ENCODE measurements around the gene HERC6. TPM values are rescaled to one million over a fixed set of nuclear protein-coding genes. Genes with fewer than 3 reads are reported as not detected.
"Not testable (repeated sequence)": the region's sequence is repeated elsewhere in the genome, so short reads cannot be mapped to it uniquely, and the experiment has no call there.

The HERC6 gene
- total RNA-seq, 1 experiment from 2014 or later: 0.32 TPM

DNA sequence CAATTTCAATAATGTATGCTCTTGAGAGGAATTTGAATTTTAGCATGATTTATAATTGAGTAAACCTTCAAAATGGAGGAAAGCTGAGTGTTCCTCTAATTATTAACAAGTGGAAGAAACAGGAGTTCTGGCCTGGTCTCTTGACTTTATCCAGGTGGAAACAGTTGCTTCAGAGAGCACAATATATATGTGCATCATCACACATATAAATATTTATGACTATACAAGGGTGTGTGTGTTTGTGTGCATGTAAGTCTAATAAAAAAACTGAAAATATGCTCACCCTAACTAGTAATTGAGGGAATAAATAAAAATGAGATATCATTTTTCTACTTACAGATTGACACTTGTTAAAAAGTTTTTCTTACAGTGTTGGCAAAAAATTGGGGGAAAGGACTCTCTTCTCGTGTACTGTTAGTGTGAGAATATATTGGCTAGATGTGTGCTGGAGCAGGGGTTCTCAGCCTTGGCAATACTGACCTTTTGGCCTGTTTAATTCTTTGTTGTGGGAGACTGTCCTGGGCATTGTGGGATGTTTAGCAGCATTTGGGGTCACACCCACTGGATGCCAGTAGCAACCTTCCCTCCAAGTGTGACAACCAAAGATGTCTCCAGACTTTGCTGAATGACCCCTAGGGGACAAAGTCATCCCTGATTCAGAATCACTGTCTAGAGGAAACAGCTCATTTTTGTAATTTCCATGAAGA, 57.5 kb downstream of the HERC6 start:
- Histone ChIP-seq H3K9me3 (ENCODE audit: low read depth, low read length, poor library complexity, severe bottlenecking) (no peaks in the 10 kb centered on the region), H3K27ac (ENCODE audit: low read depth, low read length, poor library complexity, severe bottlenecking) (no peak overlapping the region), H3K4me3 (ENCODE audit: low read depth, low read length, poor library complexity, severe bottlenecking) (no peak overlapping the region), H3K36me3 (ENCODE audit: insufficient read depth, low read length, poor library complexity, severe bottlenecking) (no peaks in the 10 kb centered on the region), H3K27me3 (replicated peaks; ENCODE audit: insufficient read depth, low read depth, low read length, poor library complexity) (no peaks in the 10 kb centered on the region), H3K4me1 (ENCODE audit: insufficient read depth, low read length, poor library complexity, severe bottlenecking) (no peaks in the 10 kb centered on the region)
- ChIA-PET POLR2A (ENCODE audit: low non-redundant PET) (no interaction called here), CTCF (no interaction called here)
- DNase-seq (ENCODE audit: low spot score): no peak
- BruUV-seq (replicated peaks): no TSS peak
- TF ChIP-seq EZH2 (IDR thresholded peaks at IDR 0.05; ENCODE audit: borderline replicate concordance, low read depth, low read length, poor library complexity, severe bottlenecking): no peak
- TF ChIP-seq, protein P1, sequence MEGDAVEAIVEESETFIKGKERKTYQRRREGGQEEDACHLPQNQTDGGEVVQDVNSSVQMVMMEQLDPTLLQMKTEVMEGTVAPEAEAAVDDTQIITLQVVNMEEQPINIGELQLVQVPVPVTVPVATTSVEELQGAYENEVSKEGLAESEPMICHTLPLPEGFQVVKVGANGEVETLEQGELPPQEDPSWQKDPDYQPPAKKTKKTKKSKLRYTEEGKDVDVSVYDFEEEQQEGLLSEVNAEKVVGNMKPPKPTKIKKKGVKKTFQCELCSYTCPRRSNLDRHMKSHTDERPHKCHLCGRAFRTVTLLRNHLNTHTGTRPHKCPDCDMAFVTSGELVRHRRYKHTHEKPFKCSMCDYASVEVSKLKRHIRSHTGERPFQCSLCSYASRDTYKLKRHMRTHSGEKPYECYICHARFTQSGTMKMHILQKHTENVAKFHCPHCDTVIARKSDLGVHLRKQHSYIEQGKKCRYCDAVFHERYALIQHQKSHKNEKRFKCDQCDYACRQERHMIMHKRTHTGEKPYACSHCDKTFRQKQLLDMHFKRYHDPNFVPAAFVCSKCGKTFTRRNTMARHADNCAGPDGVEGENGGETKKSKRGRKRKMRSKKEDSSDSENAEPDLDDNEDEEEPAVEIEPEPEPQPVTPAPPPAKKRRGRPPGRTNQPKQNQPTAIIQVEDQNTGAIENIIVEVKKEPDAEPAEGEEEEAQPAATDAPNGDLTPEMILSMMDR (conservative IDR thresholded peaks at IDR 0.05; ENCODE audit: low read depth, low read length): no peak
- intact Hi-C loops (cut with micrococcal nuclease; ENCODE audit: unreplicated experiment): no loop called here

DNA sequence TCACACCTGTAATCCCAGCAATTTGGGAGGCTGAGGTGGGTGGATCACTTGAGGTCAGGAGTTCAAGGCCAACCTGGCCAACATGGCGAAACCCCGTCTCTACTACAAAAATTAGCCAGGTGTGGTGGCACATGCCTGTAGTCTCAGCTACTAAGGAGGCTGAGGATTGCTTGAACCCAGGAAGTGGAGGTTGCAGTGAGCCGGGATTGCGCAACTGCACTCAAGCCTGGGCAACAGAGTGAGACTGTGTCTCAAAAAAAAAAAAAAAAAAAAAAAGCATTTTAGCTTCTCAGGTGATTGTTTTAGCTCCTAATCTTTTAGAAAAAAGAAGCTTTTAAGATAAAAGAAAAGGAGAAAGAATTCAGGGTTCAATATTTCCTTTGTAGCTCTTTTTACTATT, 59.2 kb downstream of the HERC6 start:
- DNase-seq (ENCODE audit: low spot score); H3K36me3 ChIP-seq (ENCODE audit: insufficient read depth, low read length, poor library complexity, severe bottlenecking); H3K27ac ChIP-seq (ENCODE audit: low read depth, low read length, poor library complexity, severe bottlenecking); BruUV-seq (replicated peaks); H3K9me3 ChIP-seq (ENCODE audit: low read depth, low read length, poor library complexity, severe bottlenecking); H3K27me3 ChIP-seq (replicated peaks; ENCODE audit: insufficient read depth, low read depth, low read length, poor library complexity); H3K4me1 ChIP-seq (ENCODE audit: insufficient read depth, low read length, poor library complexity, severe bottlenecking); POLR2A ChIA-PET (ENCODE audit: low non-redundant PET); H3K4me3 ChIP-seq (ENCODE audit: low read depth, low read length, poor library complexity, severe bottlenecking); intact Hi-C loops (cut with micrococcal nuclease; ENCODE audit: unreplicated experiment); CTCF ChIA-PET: not testable (repeated sequence)

DNA sequence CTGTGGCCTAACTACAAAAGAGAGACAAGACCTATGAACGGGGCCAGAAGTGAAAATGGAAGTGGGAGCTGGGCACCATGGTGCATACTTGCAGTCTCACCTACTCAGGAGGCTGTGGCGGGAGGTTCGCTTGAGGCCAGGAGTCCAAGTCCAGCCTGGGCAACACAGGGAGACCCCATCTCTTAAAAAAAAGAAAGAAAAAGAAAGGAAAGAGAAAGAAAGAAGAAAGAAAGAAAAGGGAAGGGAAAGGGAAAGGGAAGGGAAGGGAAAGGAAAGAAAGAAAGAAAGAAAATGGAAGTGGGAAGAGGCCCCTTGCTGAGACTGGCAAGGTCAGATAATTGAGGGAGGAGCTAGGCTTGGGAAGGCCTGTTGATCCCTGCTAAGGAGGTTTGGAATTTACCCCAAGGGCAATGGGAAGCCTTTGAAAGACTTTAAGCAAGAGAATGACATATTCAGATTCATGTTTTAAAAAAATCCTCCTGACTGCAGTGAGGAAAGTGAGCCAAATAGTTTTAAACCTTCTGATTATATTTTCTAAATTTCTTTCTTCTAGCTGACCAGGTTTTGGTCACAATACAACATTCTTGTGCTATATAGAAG, 60.6 kb downstream of the HERC6 start:
- no peak overlapping the region for H3K27ac ChIP-seq (ENCODE audit: low read depth, low read length, poor library complexity, severe bottlenecking)
- BruUV-seq (replicated peaks): no TSS peak
- H3K9me3 ChIP-seq (ENCODE audit: low read depth, low read length, poor library complexity, severe bottlenecking): no peaks in the 10 kb centered on the region
- no peak for TF ChIP-seq EZH2 (IDR thresholded peaks at IDR 0.05; ENCODE audit: borderline replicate concordance, low read depth, low read length, poor library complexity, severe bottlenecking)
- TF ChIP-seq, protein P1 (conservative IDR thresholded peaks at IDR 0.05; ENCODE audit: low read depth, low read length): no peak
- H3K27me3 ChIP-seq (replicated peaks; ENCODE audit: insufficient read depth, low read depth, low read length, poor library complexity): no peaks in the 10 kb centered on the region
- intact Hi-C loops (cut with micrococcal nuclease; ENCODE audit: unreplicated experiment): no loop called here
- H3K4me3 ChIP-seq (ENCODE audit: low read depth, low read length, poor library complexity, severe bottlenecking): no peak overlapping the region
- no peaks in the 10 kb centered on the region for H3K36me3 ChIP-seq (ENCODE audit: insufficient read depth, low read length, poor library complexity, severe bottlenecking)
- POLR2A ChIA-PET (ENCODE audit: low non-redundant PET): no interaction called here
- CTCF ChIA-PET: no interaction called here
- DNase-seq (ENCODE audit: low spot score): no peak
- no peaks in the 10 kb centered on the region for H3K4me1 ChIP-seq (ENCODE audit: insufficient read depth, low read length, poor library complexity, severe bottlenecking)

DNA sequence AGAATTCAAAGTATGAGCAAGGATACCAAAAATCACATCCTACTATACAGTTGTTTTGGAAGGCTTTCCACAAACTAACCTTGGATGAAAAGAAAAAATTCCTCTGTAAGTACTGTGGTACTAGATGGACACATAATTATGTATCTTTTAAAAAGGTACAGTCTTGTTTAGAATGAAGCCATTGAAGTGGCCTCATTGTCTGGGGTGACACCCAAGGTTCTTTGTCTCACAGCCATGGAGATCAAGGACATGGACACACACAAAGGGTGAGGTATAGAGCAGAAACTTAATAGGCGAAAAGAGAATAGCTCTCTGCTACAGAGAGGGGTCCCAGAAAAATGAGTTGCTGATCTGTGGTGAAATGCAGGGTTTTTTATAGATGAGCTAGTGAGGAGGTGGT, 61.5 kb downstream of the HERC6 start:
- intact Hi-C loops (cut with micrococcal nuclease; ENCODE audit: unreplicated experiment): no loop called here
- H3K4me3 ChIP-seq (ENCODE audit: low read depth, low read length, poor library complexity, severe bottlenecking): no peak overlapping the region
- no peaks in the 10 kb centered on the region for H3K9me3 ChIP-seq (ENCODE audit: low read depth, low read length, poor library complexity, severe bottlenecking)
- no peak overlapping the region for H3K27ac ChIP-seq (ENCODE audit: low read depth, low read length, poor library complexity, severe bottlenecking)
- H3K4me1 ChIP-seq (ENCODE audit: insufficient read depth, low read length, poor library complexity, severe bottlenecking): no peaks in the 10 kb centered on the region
- no peak for DNase-seq (ENCODE audit: low spot score)
- TF ChIP-seq EZH2 (IDR thresholded peaks at IDR 0.05; ENCODE audit: borderline replicate concordance, low read depth, low read length, poor library complexity, severe bottlenecking): no peak
- TF ChIP-seq, protein P1 (conservative IDR thresholded peaks at IDR 0.05; ENCODE audit: low read depth, low read length): no peak
- CTCF ChIA-PET: no interaction called here
- H3K27me3 ChIP-seq (replicated peaks; ENCODE audit: insufficient read depth, low read depth, low read length, poor library complexity): no peaks in the 10 kb centered on the region
- H3K36me3 ChIP-seq (ENCODE audit: insufficient read depth, low read length, poor library complexity, severe bottlenecking): no peaks in the 10 kb centered on the region
- POLR2A ChIA-PET (ENCODE audit: low non-redundant PET): no interaction called here
- no TSS peak for BruUV-seq (replicated peaks)
